NCI-H1105 treated with DMSO at 0.1 percent for 48 hours (cell line): Measurements from ENCODE around the gene MUSTN1.
A peak's percentile ranks its signal among the peaks of the same experiment; 100 is the strongest.

Experiments used
- DNase-seq: peaks from one replicate; lab custom pipeline; 2025; lab: John Stamatoyannopoulos, UW

The MUSTN1 gene

GRCh38 chr3:52851348-52851747, 16.5 kb upstream of the MUSTN1 start:
- DNase-seq, result peak; percentile 40

DNA sequence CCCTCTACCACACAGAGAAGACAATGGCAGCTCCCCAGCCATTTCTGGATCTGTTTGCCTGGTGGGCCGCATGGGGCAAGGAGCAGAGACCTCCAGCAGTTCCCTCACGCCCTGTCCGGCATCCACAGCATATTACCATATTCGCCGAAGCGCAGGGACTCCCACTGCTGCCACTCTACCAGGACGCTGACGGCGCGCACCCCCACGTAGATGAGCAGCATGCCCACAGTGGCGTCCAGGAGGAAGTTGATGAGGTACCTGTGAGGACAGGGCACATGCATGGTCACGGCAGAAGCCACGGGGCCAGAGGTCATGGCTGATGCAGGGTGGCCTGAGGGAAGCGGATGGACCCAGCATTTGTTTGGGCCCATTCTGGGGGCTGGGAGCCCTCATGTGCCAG, 14.8 kb upstream of the MUSTN1 start:
- DNase-seq, result no peak

GRCh38 chr3:52848617-52849016, 13.8 kb upstream of the MUSTN1 start:
- DNase-seq, result no peak

- no peak for DNase-seq
Measured at GRCh38 chr3:52847726-52848125, 12.9 kb upstream of the MUSTN1 start.

DNA sequence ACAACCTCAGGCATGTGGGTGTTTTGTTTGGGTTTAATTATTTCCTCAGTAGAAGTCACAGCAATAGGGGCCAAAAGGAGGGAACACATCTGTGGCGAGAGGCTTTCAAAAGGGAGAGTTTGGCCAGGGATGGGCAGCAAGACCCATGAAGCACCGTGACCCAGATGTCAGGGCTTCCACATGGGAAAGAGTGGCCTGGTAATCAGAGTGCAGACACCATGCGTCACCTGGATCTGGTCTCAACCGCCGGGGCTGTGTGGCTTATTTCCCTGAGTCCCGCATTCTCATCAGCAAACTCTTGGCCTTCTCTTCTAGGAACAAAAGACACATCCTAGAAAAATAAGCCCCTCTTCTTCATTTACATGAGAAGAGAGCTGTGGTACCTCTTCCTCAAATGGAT, 12.4 kb upstream of the MUSTN1 start:
- no peak for DNase-seq

GRCh38 chr3:52846432-52846965, 11.7 kb upstream of the MUSTN1 start:
- no peak for DNase-seq

- DNase-seq, result no peak
Measured at GRCh38 chr3:52845691-52846431, 11.0 kb upstream of the MUSTN1 start.

- no peak for DNase-seq
Measured at GRCh38 chr3:52845157-52845556, 10.3 kb upstream of the MUSTN1 start.

DNA sequence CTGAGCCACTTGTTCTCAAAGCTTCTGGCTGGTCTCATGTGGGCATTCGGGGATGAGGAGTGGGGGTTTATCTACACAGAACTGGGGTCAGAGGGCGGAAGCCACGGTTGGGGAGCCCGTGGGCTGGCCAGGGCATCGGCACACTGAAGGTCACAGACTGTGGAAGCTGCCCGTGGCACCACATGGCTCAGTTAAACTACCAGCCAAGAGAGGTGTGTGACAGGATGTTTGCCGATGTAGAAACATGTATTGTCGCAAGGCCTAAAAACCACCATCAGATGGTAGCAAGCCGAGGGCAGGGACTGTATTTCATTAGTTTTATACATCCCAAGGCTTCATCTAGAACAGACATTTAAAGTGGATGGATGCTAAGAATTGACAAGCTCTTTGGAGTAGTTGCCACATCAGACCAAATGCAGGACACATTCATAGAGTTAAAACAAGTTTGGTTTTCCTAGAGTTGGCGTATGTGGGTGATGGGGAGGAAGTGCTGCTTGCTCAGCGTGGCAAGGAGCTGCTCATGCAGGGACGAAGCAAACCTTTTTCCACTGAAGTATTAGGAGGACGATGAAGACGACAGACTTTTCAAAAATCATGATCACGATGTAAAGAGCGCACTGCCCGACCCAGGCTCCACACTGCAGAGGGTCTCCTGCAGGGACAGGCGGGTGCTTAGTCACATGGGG, 9.6 kb upstream of the MUSTN1 start:
- DNase-seq, result no peak

GRCh38 chr3:52843881-52844280, 9.1 kb upstream of the MUSTN1 start:
- DNase-seq, result no peak

GRCh38 chr3:52843108-52843865, 8.5 kb upstream of the MUSTN1 start:
- DNase-seq, result no peak

GRCh38 chr3:52842424-52842823, 7.6 kb upstream of the MUSTN1 start:
- no peak for DNase-seq

DNA sequence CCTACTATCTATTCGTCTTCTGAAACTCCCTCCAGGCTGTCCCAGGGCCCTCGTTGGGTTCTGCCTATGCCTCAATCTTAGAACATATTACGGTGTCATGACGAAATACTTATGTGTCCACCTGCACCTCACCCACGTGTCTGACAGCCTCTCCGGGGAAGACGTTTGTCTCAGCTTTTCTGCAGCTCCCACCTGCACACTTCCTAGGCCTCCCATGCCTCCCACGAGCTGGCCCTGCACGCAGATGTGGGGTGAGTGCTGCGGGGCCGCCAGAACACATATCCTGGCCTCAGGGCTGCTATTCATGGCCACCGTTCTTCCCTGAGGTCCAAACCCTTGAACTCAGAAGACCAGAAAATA, 7.1 kb upstream of the MUSTN1 start:
- DNase-seq, result no peak

DNA sequence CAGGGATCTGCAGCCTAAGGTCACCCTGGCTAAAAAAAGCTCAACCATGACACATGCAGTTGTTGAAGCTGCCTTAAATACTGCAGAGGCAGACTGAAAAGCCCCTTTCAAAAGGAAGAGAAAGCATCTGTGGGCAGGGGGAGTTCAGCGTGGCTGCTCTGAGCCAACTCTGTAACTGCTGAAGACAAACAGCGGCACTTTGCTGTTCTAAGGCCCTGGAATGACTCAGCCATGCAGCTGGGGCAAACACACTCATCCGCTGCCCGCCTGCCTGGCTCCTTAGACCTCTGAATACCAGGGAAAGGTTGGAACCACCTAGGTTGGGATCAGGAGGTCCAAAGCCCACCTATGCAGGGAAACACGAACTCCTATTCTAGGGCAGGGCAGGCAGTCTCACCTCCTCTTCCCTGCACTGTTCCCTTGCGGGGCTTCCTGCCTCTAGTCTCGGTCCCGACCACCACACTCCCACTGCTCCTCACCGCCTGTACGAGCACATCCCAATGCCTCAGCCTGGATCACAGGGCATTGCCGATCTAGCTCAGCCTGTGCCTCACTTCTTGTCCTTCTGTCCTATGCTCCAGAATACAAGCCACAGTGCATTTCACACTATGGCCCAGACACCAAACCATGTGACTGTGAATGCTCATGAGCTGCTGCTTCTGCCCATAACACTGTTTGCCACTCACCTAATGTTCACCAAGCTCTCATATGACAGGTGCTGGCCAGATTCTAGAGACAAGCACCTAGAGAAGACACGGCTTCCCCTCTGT, 6.6 kb upstream of the MUSTN1 start:
- DNase-seq, result no peak

GRCh38 chr3:52839892-52840545, 5.2 kb upstream of the MUSTN1 start:
- no peak for DNase-seq

DNA sequence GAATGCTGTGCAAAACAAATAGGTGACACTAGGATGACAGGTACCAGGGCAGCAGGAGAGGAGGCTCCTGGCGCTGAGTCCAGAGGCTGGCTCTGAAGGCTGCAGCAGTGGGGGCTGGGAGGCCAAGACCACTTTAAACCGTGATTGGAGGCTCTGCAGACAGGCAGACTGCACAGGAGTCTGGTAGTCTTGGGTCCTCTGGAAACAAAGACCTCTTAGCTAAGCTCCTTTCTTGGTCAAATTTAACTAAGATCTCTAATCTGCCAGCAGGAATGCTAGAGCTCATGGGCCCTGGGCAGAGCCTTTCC, 4.4 kb upstream of the MUSTN1 start:
- no peak for DNase-seq

GRCh38 chr3:52838561-52839267, 3.9 kb upstream of the MUSTN1 start:
- no peak for DNase-seq

GRCh38 chr3:52836986-52837385, 2.2 kb upstream of the MUSTN1 start:
- DNase-seq, result no peak

GRCh38 chr3:52836471-52836845, 1.6 kb upstream of the MUSTN1 start:
- no peak for DNase-seq

- DNase-seq, result no peak
Measured at GRCh38 chr3:52835766-52836470, 1.1 kb upstream of the MUSTN1 start.

- no peak for DNase-seq
Measured at GRCh38 chr3:52833202-52833601, 1.6 kb downstream of the MUSTN1 start.
